Calu3 (cell line): ENCODE results near the gene IGFBPL1. TPM values are rescaled to one million over a fixed set of nuclear protein-coding genes. Genes with fewer than 3 reads are reported as not detected.

Experiments used
- BruUV-seq: library from RNA; stranded (reverse); fragments of 400-500 nt; replicated peaks from 2 replicates; lab custom pipeline; 2021; lab: Mats Ljungman, UMichigan
- CTCF ChIA-PET: fragments of 300-600 bp; sonication (Branson Sonifier 250); formaldehyde crosslinking; loops from one replicate; lab custom pipeline; 2022; ENCODE audit warnings: antibody characterized with exemption; lab: Charles Lee
- DNase-seq: peaks from one replicate; pipeline ENCODE4 v3.0.0; 2022
- H3K27ac Mint-ChIP-seq: one replicate; pipeline ENCODE4 v1.8.0; 2022; ENCODE audit warnings: mixed read lengths; ENCODE audit not compliant: unreplicated experiment
- H3K27me3 Mint-ChIP-seq: one replicate; pipeline ENCODE4 v1.8.0; 2022; ENCODE audit warnings: mixed read lengths; ENCODE audit not compliant: unreplicated experiment
- H3K36me3 Mint-ChIP-seq: one replicate; pipeline ENCODE4 v1.8.0; 2022; ENCODE audit warnings: mild to moderate bottlenecking, moderate library complexity, mixed read lengths; ENCODE audit not compliant: insufficient read depth, unreplicated experiment
- H3K4me1 Mint-ChIP-seq: one replicate; pipeline ENCODE4 v1.8.0; 2022; ENCODE audit warnings: mild to moderate bottlenecking, low read depth, mixed read lengths; ENCODE audit not compliant: unreplicated experiment
- H3K4me3 Mint-ChIP-seq: one replicate; pipeline ENCODE4 v1.8.0; 2022; ENCODE audit warnings: mild to moderate bottlenecking, low read depth, moderate library complexity, mixed read lengths; ENCODE audit not compliant: unreplicated experiment
- H3K9me3 Mint-ChIP-seq: one replicate; pipeline ENCODE4 v1.8.0; 2022; ENCODE audit warnings: low read depth, mixed read lengths; ENCODE audit not compliant: unreplicated experiment
- intact Hi-C: fragments of 100-400 bp; cut with micrococcal nuclease; formaldehyde crosslinking; loops from one replicate; pipeline ENCODE4 v1.10.0; 2022; ENCODE audit not compliant: unreplicated experiment
- total RNA-seq: library from RNA; stranded (reverse); gene quantifications from 2 replicates; pipeline ENCODE4 v1.2.3, GENCODE V29; 2022
- TF ChIP-seq, protein P1 (sequence below): fragments of 200-600 bp; IDR thresholded peaks from one replicate; pipeline ENCODE4 v1.8.0; 2022; ENCODE audit warnings: antibody characterized with exemption; ENCODE audit not compliant: unreplicated experiment

Gene IGFBPL1
- total RNA-seq, 1 experiment from 2014 or later = 2.0 TPM

DNA sequence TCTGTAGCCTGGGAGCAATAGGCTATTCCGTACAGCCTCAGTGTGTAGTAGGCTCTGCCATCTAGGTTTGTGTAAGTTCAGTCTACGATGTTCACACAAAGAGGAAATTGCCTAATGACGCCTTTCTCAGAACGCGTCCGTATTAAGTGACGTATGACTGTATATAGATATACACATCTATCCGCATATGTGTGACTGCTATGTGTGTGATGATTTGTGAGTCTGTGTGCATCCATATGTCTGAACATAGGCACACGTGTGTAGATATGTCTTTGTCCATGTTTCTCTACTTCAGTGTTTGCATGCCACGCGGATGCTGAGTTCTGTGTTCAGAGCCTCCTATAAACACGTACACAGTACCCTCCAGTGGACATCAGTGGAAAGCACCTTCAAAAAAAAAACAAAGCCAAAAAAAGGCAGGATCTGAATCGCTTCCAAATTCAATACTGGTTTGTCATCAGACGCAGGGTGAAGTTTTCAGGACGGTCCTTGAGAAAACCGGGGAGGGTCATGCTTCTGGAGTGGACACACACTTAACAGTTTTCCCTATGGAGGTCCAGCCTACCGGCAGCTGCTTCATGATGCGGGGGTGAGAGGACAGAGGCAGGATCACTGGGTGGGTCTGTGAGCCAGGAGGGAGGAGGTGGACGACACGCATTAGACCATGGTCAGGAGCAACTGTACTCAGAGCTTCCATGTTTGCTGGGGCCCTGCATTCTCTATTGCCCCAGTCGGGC is 61.2 kb downstream of the IGFBPL1 start:
- peak; percentile 10 for DNase-seq
- CTCF ChIA-PET = no interaction called here
- Mint-ChIP-seq H3K4me1 (peaks cover 8% of the 10 kb centered on the region), H3K9me3 (no peaks in the 10 kb centered on the region), H3K4me3 (no peak overlapping the region), H3K27me3 (no peaks in the 10 kb centered on the region), H3K36me3 (no peaks in the 10 kb centered on the region), H3K27ac (no peak overlapping the region)
- intact Hi-C loops = no loop called here
- TF ChIP-seq, protein P1, sequence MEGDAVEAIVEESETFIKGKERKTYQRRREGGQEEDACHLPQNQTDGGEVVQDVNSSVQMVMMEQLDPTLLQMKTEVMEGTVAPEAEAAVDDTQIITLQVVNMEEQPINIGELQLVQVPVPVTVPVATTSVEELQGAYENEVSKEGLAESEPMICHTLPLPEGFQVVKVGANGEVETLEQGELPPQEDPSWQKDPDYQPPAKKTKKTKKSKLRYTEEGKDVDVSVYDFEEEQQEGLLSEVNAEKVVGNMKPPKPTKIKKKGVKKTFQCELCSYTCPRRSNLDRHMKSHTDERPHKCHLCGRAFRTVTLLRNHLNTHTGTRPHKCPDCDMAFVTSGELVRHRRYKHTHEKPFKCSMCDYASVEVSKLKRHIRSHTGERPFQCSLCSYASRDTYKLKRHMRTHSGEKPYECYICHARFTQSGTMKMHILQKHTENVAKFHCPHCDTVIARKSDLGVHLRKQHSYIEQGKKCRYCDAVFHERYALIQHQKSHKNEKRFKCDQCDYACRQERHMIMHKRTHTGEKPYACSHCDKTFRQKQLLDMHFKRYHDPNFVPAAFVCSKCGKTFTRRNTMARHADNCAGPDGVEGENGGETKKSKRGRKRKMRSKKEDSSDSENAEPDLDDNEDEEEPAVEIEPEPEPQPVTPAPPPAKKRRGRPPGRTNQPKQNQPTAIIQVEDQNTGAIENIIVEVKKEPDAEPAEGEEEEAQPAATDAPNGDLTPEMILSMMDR = peak; percentile 19
- BruUV-seq = no TSS peak

GRCh38 chr9:38361473-38361850 is 62.8 kb downstream of the IGFBPL1 start:
- BruUV-seq = no TSS peak
- no peaks in the 10 kb centered on the region for H3K9me3 Mint-ChIP-seq
- intact Hi-C loops = no loop called here
- H3K4me3 Mint-ChIP-seq = no peak overlapping the region
- no peaks in the 10 kb centered on the region for H3K36me3 Mint-ChIP-seq
- TF ChIP-seq, protein P1 = no peak
- CTCF ChIA-PET = no interaction called here
- no peak overlapping the region for H3K27ac Mint-ChIP-seq
- no peak for DNase-seq
- peaks cover 8% of the 10 kb centered on the region for H3K4me1 Mint-ChIP-seq
- no peaks in the 10 kb centered on the region for H3K27me3 Mint-ChIP-seq

- intact Hi-C loops = no loop called here
- H3K27ac Mint-ChIP-seq = no peak overlapping the region
Observed at GRCh38 chr9:38360839-38361472, 63.3 kb downstream of the IGFBPL1 start.

DNA sequence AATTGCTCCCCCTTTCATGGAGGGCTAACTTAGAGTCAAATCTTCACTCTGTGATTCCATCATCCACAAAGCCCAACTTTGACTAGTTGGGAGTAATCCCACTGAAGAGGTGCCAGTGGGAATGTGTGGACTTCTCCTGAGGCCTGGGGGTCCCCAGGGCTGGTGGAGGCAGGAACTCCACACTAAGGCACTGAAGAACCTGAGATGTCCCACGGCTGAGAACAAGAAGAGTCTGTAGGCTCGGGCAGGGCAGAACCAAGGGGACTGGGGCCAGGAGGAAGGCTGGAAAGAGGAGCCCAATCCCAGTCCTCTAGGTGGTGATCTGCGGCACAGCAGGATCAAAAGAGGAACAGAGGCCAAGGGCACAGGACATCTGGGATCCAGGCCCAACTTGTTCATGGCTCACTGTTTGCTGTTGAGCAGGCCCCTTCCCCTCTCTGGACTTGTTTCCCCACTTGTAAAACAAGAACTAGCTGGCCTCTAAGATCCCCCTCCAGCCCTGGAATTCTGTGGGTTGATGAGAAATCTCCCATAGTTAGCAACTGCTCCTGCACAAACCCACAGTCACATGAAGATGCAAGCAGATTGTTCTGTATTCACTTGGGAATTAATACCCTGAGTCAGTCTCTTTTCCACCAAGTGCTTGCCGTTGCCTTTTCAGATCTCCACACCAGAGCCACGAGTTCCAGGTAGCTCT is 64.4 kb downstream of the IGFBPL1 start:
- Mint-ChIP-seq H3K36me3 (no peaks in the 10 kb centered on the region), H3K27me3 (no peaks in the 10 kb centered on the region), H3K27ac (no peak overlapping the region), H3K4me3 (no peak overlapping the region), H3K4me1 (peaks cover 8% of the 10 kb centered on the region), H3K9me3 (no peaks in the 10 kb centered on the region)
- TF ChIP-seq, protein P1 = no peak
- CTCF ChIA-PET = interaction anchor here (0.7 kb wide), 2 partner anchors 277 to 591 kb away, joined by 3 to 4 read pairs; no protein-coding TSS in a partner anchor
- BruUV-seq = no TSS peak
- no peak for DNase-seq
- intact Hi-C loops = no loop called here

More at GRCh38 chr9:38360839-38361472, 63.3 kb downstream of the IGFBPL1 start:
- BruUV-seq = no TSS peak
- no peak overlapping the region for H3K4me3 Mint-ChIP-seq
- CTCF ChIA-PET = no interaction called here
- H3K36me3 Mint-ChIP-seq = no peaks in the 10 kb centered on the region
- peaks cover 8% of the 10 kb centered on the region for H3K4me1 Mint-ChIP-seq
- no peaks in the 10 kb centered on the region for H3K9me3 Mint-ChIP-seq
- no peak for DNase-seq
- TF ChIP-seq, protein P1 = no peak
- H3K27me3 Mint-ChIP-seq = no peaks in the 10 kb centered on the region
